GM21423 (cell line): Measurements from ENCODE around the gene NRG2.

Experiments
- ATAC-seq: cut with Tn5 transposase; IDR thresholded peaks from one replicate; pipeline ENCODE4 v1.9.1; 2021; ENCODE audit warnings: mild to moderate bottlenecking, moderate library complexity; ENCODE audit not compliant: unreplicated experiment

Gene NRG2

DNA sequence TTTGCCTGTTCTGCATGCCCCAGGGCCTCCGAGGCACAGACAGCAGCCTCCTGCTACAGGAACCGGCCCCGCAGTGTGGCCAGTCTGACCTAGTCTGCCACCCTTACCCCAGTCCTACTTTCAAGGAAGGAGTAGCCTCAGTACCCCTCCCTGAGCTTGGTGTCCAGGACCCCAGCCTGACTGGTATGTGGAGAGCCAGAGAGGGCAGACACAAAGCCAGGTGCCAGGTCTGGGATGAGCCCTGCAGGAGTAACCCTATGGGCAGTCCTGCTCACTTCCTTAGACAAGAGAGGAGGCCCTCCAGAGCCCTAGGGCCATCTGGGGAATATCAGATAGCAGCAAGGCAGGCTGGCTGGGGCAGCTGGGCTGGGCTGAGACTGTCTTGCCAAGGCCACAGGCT, 67.8 kb downstream of the NRG2 start:
- ATAC-seq = no peak

DNA sequence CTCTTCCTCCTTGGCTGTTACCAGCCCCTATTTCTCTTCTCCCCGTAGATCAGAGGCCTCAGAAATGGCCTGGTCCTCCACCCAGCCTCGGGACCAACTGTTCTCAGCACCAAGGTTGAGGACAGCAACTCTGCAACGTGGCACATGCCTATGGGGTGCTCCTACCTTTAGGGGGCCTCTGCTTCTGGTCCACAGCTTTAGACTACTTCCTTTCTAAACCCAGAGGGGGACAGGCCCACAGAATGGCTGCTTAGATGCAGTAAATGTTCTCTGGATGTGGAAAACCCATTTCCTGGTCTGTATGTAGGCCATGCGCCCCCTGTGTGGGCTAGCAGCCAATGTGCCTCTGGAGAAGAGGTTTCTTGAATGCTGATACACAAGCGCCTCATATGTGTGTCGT, 68.4 kb downstream of the NRG2 start:
- no peak for ATAC-seq

DNA sequence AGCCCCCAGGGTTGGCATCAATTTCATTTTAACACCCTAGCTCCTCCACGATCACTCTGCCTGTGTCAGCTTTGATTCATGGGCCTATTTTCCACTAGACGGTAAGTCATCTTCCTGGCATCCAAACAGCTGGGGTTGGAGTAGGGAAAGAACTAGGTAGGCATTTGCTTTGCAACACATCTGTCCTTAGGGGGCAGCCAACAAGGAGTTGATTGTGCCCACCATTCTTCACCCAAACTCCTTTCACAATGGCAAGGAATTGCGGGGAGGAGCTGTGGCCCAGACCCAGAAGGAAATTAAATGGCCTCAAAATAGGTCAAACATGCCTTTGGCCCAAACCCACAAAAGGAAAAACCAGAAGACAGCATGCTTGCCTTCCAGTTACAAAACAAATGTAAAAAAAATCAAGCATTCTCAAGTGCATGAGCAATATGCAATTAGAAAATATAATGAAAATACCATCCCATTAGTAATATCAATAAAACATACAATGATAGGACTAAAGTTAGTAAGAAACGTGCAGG, 71.8 kb downstream of the NRG2 start:
- ATAC-seq = no peak

DNA sequence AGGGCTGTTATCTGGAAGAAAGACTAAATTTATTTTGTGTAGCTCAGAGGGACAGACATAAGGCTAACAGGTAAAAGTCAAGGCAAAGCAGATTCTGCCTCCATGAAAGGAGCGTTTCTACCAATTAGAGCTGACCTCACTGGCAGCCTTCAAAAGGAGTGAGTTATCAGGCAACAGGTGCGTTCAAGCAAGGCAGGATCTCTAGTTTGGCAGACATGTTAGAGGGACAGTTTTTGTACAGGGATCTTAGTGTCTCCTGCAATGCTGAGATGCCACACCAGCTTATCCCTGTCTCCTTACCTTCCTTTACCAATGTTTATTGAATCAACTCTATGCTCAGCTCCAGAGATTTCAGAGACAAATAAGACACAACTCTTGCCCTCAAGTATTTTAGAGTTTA, 73.8 kb downstream of the NRG2 start:
- no peak for ATAC-seq

DNA sequence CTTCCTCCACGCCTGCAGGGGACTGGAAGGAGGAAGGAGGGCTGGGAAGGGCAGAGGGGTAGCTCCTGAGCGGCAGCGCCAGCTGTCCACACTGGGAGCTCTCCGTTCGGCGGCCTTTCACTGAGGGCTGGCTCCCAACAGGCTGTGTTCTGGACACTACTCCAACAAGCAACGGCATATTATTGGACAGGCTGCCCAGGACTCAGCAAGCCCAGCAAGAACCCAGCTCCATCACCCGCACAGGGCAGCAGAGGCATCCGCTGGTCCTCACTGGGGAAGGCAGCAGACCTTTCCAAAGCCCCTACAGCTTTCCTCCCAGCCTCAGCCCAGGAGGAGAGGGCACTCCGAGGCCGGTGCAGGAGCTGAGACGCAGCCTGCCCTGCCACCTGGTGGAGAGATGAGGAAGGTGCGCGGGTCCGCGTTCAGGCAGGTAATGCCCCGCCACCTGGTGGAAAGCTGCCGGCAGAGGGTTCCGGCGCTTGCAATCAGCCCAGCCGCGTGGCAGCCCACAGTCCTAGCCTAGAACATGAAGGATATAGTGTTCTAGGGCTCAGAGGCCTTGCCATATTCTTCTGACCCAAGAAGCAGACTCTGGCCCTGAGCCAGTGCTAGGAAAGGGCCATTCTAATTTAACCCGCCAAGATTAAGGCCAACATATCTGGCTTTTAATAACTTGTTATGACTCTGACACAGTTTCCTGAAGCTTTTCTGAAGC, 74.4 kb downstream of the NRG2 start:
- ATAC-seq = peak; percentile 90

DNA sequence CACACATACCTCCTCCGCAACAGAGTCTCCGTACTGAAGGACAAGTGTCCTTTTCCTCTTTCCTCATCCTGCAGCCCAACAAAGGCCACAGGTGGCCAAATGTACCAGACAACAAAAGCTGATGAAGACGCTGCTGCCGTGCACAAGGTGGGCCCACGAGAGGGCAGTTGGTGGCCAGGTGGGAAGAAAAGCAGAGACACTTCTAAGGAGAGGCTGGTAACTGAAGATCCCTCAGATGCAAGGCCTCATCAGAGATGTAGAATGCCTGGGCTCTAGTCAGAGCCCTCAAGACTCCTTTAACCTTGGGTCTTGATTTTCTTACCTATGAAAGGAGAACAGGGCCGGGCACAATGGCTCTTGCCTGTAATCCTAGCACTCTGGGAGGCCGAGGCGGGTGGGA, 75.7 kb downstream of the NRG2 start:
- no peak for ATAC-seq

DNA sequence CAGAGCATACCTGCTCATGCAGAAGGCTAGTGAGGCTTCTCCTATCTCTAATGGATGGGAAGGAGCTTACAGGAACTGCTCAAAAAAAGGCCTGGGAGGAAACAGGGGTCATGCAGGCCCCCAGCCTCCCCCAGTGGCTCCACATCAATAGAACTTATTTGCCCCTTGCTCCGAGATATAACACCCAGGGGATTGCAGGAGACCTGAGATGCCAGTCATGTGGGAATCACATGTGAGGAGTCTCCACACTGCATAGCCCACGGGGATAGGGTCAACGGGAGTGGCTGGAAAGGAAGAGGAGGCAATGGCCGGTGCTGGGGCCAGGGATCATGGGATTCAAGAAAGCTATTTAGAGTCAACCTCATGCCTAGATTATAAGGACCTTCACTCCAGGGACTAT, 76.2 kb downstream of the NRG2 start:
- no peak for ATAC-seq

DNA sequence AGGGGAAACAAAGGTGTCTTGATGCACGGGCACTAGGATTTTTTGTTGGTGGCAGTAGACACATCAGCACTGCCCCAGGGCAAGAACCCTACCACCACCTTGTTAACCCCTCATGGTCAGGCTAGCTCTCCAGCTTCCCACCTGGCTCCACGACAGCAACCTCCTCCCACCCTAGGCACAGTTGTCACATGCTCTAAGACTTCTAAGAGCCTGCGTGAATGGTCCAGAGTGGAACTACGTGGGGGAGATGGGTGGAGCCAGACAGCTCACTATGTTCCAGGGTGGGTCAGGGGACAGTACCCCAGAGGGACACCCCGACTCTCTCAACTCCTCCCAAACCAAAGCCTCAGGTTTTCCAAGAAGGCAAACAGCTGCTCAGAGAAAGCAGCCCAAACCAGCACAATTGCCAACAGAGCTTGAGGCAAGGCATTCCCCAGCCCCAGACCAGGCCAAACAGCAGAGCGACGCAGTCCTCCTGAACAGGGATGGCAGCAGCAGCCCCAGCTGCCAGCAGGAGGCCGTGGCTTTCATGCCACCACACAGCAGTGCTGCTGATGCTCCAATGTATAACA, 78.0 kb downstream of the NRG2 start:
- no peak for ATAC-seq

DNA sequence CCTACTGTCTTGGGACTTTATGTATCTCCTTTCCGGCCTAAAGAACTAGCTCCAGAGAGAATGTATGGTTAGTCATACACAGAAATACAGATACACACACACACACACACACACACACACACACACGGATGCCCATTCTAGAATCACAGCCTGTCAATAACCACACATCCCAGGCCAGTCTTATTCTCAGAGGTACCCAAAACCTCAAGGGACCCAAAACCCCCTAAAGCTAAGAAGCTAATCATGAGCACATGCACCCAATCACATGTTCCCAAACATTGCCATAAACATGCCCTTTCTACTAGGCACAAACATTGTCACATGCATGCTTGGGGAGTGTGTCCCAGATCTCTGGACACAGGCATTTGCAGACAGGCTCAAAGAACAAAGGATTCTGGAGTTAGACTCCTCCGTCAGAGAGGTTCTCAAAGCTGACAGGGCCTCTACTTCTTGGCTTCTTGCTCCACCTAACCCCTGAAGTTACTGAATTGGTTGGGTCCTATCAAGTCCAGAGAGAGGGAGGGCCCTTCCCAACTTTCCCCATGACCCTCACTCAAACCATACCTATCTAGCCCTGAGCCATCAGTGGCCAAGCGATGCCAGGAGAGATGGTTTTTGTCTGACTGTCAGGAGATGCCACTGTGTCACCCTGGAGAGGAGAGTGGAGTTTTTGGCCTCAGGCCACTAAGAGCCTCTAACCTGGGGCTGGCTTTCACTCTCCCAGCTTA, 78.7 kb downstream of the NRG2 start:
- ATAC-seq = no peak

DNA sequence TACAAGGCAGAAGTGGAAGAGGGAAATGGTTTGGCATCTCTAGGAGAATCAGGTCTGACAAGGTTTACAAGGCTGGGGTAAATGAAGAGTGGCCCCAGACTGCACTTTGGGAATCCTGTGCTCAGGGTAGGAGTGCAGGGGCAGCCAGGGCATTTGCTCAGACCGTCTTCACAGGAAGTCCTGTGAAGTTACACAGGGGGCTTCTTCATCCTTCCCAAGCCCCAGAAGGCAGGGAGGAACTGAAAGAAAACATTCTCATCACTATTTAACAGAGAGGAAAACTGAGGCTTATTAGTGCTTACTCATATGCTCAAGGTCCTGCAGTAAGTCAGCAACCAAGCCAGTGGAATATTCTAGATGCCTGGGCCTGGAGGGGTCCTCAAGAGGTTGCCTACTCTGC, 80.7 kb downstream of the NRG2 start:
- no peak for ATAC-seq

DNA sequence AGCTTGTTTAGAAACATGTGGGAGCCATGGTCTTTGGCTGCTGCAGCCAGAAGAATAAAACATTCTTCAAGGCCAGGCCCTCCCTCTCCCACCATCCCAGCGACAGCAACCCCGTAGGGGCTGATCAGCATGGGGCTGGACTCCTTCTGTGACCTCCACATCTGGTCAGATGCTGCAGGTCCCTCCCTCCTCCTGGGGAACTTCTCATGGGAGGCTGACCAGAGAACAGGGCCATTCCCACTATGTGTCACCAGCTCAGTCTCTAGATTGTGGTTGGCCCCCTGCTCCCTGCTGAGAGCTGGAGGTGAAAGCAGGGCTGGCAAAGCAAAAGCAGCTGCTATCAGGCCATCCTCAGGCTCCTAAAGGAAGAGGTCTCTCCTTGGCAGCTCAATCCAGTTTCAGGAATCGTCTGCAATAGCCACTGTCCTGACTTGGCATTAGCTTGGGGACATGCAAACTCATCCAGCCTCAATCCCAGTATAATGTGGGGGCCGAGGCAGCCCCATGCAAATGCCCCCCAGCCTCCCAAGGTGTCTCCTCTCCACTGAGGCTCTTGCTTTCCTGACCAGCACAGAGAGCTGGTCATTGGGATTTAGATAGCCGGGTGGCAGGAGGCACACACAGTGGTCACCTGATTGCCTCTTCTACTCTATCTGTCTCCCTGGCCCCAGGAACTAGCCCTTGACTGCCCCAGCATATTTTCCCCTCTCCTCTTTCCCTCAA, 81.5 kb downstream of the NRG2 start:
- peak; percentile 38 for ATAC-seq

DNA sequence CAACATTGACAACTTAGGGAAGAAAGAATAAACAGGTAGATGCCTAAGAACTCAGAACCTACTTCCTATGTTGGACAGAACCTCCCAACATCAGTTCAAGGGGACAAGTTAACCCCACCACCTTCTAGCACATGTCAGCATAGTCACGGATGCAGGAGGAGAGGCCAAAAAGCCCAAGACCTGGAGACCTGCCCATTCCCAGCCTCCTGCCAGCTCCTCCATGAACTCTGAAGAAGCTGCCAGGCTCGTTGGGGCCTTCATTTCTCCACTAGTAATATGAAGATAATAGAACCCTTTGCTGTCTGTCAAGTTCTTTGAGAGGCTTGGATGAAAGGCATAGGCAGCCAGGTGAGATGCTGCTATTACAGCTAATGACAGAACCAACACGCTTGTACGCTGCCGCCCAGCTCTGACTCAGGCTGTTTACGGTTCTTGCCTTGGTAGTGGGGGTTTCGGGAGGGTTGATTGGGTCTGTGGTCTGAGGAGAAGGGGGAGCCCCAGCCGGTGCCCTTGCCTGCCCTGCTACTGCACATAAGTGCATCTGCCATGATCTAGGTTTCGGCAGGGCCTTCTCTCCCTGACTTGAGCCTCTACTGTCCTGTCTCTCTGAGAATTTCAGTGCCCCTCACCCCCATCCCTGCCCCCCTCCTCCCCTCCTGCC, 82.2 kb downstream of the NRG2 start:
- ATAC-seq = peak; percentile 73

DNA sequence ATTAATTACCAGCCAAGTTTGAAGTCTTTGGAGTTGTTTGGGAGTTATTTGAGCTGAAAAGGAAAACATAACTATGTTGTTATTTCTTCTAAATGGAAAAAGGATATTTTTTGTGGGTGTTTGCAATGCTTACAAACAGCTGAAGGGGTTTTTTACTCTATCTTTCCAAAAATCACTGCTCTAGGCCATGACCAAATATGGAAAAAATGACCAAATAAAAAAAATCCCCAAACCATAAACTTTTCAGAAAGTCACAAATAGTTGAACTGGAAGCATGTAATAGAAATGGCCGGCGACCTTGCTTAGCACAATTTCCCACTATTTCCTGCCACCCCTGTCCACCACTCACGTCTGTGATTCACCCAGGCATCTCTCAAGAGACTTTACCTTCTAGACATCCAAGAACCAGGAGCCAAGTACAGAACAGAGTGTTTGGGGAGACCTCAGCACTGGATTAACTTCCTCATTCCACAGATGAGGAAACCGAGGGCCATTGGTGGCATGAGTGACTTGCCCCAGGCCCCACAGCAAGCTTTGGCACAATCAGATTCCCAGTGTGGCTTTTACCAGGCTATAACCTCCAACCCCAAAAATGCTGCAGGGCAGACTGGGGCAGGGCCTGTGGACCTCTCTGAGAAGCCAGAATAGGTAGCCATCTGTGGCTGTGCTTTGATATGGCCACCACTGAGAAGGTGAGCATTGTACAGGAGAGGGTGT, 84.5 kb downstream of the NRG2 start:
- no peak for ATAC-seq

DNA sequence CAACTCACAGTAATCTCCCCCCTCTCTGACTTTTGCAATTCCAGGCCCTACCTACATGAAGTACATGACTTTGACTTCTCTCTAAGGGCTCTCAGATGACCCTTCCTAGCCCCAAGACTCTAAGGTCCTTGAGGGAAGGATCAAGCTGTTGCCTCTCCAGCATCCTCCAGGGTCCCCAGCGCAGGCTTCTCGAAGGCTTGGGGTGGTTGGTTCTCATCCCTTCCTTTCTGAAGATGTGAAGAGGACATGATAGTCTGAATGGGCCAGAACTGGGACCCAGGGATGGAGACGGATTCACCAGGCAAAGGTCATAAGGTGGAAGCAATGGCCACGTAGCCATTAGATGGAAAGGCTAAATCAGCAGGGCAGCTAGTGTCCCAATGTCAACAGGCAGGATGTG, 86.8 kb downstream of the NRG2 start:
- no peak for ATAC-seq

DNA sequence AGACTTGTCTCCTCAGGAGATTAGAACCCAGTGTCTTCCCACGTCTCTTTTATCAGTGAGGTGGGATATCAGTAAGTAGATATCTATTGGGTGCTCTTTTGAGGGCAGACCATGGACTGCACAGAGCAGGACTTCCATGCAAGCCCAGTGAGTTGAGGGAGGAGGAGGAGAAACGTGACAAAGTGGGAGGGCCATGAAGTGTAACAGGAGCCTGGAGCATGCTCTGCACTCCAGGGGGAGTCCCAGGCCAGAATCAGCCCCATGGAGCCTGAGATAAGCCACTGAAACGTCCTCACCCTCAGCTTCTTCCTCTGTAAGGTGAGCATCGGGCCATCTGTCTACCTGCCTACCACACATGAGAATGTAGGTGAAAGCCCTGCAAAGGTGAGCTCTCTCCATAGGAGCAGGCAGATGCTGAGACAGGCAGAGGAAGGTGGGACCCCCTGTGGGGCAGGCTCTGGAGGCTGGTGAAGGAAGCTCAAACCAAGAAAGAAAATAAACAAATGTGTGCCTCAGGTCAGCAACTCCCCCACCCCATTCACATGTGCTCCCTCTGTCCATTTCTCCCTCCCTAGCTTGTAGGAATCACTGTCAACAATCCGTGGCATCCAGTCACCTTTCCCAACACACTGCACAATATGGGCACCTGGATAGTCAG, 87.4 kb downstream of the NRG2 start:
- ATAC-seq = no peak

DNA sequence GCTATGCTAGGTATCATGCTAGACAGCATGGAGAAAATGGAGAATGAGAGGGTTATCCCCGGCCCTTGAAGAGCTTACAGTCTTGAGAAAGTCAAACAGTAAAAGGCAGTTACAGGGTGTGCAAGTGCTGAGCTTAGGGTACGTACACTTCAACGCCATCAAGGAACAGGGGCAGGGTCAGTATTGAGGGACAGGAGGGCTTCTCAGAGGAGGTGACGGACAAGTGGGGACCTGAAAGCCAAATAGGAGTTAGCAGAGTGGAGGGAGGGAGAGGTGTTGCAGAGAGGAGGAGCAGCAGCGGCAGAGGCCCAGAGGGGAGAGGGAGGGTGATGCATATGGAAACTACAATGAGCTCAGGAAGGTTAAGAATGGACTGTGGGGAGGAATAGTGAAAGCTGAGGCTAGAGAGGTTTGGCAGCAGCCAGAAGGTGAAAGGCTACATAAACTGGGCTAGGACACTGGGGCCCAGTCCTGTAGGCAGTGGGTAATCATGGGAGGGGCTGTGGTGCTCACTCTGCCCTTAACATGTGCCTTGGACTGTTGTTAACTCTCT, 88.0 kb downstream of the NRG2 start:
- ATAC-seq = peak; percentile 49

DNA sequence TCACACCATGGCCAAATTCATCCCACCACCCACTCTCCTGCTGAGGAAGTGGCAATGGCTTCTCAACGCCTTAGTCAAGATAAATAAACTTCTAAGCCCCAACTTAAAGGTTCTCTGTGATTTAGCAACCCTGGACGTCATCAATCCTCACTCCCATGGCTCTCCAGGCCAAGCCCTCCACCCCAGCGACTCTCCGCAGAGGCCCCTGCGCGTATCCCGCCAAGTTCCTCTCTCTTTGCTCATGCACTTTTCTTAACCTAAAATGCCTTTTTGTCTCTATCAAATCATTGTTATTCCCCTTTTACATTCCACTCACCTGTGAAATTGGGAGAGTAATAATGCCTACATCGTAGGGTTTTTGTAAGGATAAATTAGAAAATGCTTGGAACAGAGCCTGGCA, 88.6 kb downstream of the NRG2 start:
- no peak for ATAC-seq

DNA sequence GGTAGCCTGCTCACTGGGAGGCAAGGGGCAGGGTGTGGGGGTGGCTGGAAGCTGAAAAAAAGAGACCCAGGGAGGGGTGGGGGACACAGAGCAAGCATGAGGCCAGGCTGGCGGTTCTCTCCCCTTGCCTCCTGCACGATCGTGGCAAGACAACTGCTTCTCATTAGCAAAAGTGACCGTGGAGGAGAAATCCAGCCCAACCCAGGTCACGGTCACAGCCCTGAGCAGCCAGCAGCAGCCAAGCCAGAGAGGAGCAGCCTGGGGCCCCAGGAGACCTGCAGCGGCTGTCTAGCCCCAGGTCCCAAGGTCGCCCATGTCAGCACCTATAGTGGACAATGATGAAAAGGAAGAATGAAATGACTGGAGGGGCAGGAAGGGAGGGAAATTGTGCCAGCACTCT, 89.1 kb downstream of the NRG2 start:
- no peak for ATAC-seq

DNA sequence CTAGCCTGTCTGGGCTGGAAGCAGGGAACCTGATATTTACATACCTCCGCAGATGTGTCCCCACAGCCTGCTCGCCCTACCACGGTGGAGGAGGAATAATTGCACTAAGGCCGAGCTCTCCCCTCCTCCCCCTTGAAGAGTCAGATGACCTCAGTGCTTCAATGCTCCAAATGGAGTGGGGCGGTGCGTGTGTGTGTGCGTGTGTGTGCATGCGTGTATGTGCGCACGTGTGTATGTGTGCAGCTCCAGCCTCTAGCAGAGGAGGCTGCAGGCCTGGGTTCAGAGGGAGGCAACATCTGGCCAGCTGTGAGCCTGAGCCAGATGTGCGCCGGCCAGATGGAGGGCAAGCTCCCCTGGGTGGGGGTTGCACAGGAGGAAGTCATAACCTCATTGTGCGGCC, 90.5 kb downstream of the NRG2 start:
- no peak for ATAC-seq

DNA sequence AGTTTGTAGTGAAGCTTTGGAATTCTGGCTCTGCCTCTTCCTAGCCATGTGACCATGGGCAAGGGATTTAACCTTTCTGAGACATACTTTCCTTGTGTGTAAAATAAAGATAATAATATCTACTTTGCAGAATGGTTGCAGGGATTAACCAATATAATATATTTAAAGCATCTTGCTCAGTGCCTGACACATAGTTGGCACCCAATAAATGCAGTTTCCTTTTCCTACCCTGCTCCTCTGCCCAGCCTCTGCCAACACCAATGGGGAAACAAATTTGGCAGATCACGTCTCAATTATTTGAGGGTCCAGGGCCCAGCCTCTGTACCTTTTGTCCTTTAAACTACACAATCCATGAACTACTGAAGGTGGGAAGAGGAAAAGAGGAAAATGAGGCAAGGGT, 91.1 kb downstream of the NRG2 start:
- no peak for ATAC-seq
